Tibial nerve (tissue), 4 donors: ENCODE data around the gene CD247. TPM values are rescaled to one million over a fixed set of nuclear protein-coding genes. Genes with fewer than 3 reads are reported as not detected.
A peak's percentile ranks its signal among the peaks of the same experiment; 100 is the strongest.

ENCODE experiments used
- DNase-seq, 2 donors: peaks; one replicate each; pipeline ENCODE4 v3.0.0-alpha.2; 2019; ENCODE audit warnings: low spot score in 2 of 2
- H3K27ac ChIP-seq, 4 donors: fragments of 200-600 bp; sonication (generic) in 3 of 4; one replicate each; pipeline ENCODE4 v1.5.1; 2017 to 2019; ENCODE audit warnings: mild to moderate bottlenecking in 1 of 4
- H3K27me3 ChIP-seq, 2 donors: fragments of 200-600 bp; sonication (generic) in 1 of 2; one replicate each; pipeline versions ENCODE4 v1.5.1 to v1.6.0; 2017 to 2019
- H3K36me3 ChIP-seq, 3 donors: fragments of 200-600 bp; sonication (generic); one replicate each; pipeline ENCODE4 v1.5.1; 2018 to 2019
- H3K4me1 ChIP-seq, 4 donors: fragments of 200-600 bp; sonication (generic) in 3 of 4; one replicate each; pipeline ENCODE4 v1.5.1; 2017 to 2019
- H3K4me3 ChIP-seq, 4 donors: fragments of 200-600 bp; sonication (generic) in 3 of 4; one replicate each; pipeline ENCODE4 v1.5.1; 2017 to 2019; ENCODE audit warnings: mild to moderate bottlenecking in 1 of 4, moderate library complexity in 1 of 4
- H3K9me3 ChIP-seq, 4 donors: fragments of 200-600 bp; sonication (generic) in 3 of 4; one replicate each; pipeline ENCODE4 v1.5.1; 2017 to 2019
- CTCF ChIP-seq, 5 experiments: fragments of 200-600 bp in 3 of 5; fragments of 450-650 bp in 2 of 5; sonication (generic) in 3 of 5; IDR thresholded peaks; one replicate each; pipeline ENCODE4 v1.5.1; 2016 to 2019; ENCODE audit warnings: antibody characterized with exemption in 5 of 5, mild to moderate bottlenecking in 3 of 5, moderate library complexity in 2 of 5
- EP300 ChIP-seq, 2 donors: sonication (generic); formaldehyde crosslinking; IDR thresholded peaks; one replicate each; pipeline ENCODE4 v1.6.1; 2017; ENCODE audit warnings: antibody characterized with exemption in 2 of 2, mild to moderate bottlenecking in 1 of 2
- POLR2A ChIP-seq, 2 donors: fragments of 450-650 bp; IDR thresholded peaks; one replicate each; pipeline ENCODE4 v1.6.1; 2017; ENCODE audit warnings: antibody characterized with exemption in 2 of 2, mild to moderate bottlenecking in 2 of 2, moderate library complexity in 2 of 2
- WGBS, 2 donors: methylation state at CpG; one replicate each; pipeline ENCODE4 v1.1.5; 2018; 5-methylcytosine and 5-hydroxymethylcytosine counted together
- total RNA-seq, 4 donors: library from RNA; depleted of rRNA; stranded (reverse); fragments of >200 nt; gene quantifications; one replicate each; pipeline ENCODE4 v1.1.0, GENCODE V29; 2016

The CD247 gene
- total RNA-seq, 4 donors from 2014 or later: 1.2 to 1.5 (median 1.4) TPM; not detected in 1

DNA sequence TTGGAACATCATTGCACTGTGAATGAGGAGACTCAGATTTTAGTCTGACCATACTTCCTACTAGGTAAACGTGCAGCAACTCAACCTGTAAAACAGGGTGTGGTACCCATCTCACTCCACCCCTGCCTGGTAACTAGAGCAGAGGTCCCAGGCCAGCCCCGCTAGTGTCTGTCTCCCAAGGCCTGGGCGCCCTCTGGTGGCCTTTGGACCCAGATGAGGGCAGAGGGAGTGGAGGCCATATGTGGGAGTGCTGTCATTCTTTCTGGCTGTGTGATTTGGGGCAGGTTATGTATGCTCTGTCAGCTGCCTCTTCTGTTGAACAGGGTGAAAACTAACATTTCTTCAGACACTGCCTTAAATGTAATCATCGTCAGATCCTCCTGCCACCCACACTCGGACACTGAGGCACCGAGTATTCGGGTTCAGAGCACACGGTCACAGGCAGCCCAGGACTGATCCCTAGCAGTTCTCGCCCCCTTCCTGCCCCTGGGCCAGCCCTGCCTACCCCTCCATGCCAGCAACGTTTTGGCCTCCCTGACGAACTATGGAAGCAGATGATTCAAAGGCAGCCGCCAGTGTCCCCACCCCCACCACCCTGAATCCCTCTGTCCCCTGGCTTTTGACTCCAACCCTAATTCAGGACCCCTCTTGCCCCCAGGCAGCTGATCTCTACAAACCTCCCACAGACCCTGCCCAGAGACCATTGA lies 76.0 kb downstream of the CD247 start:
- Histone ChIP-seq H3K27me3 (peaks cover 0 to 15% of the 10 kb centered on the region in 2 donors), H3K36me3 (no peaks in the 10 kb centered on the region), H3K4me1 (peaks cover 0 to 13% (median 5%) of the 10 kb centered on the region in 4 donors), H3K4me3 (no peak overlapping the region), H3K9me3 (no peaks in the 10 kb centered on the region), H3K27ac (no peak overlapping the region)
- DNase-seq: peak; percentile 74 to 88
- WGBS, 2 donors: 42 to 43% methylated on average over 11 to 12 of the region's 12 CpGs
- TF ChIP-seq CTCF (IDR thresholded peaks at IDR 0.05) (peak; percentile 67 to 86 (median 77)), EP300 (IDR thresholded peaks at IDR 0.05) (no peak)

DNA sequence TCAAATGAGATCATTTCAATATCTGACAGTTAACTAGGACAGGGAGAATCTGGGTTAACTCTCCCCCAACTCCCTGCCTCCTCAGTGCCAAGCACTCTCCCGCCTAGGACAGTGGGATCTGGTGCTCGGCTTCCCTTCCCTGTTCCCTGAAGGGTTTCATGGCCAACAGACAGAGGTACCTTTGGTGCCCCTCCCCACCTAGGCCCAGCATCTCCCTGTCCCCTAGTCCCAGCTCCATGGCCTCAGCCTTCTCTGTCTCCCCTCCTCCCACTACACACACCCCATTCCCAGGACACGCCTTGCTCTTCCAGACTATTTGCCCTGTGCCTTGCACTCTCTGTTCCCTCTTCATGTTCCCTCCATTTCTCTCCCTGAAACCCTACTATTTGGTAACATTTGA lies 77.1 kb downstream of the CD247 start:
- Histone ChIP-seq H3K27me3 (peaks cover 0 to 15% of the 10 kb centered on the region in 2 donors), H3K4me1 (peaks cover 0 to 13% (median 5%) of the 10 kb centered on the region in 4 donors), H3K9me3 (no peaks in the 10 kb centered on the region), H3K27ac (no peak overlapping the region), H3K36me3 (no peaks in the 10 kb centered on the region), H3K4me3 (no peak overlapping the region)
- 96 to 98% methylated on average over 3 of the region's 3 CpGs for WGBS, 2 donors
- TF ChIP-seq POLR2A (IDR thresholded peaks at IDR 0.05): no peak
- no peak for TF ChIP-seq EP300 (IDR thresholded peaks at IDR 0.05)
- TF ChIP-seq CTCF (IDR thresholded peaks at IDR 0.05): no peak
- DNase-seq: no peak

DNA sequence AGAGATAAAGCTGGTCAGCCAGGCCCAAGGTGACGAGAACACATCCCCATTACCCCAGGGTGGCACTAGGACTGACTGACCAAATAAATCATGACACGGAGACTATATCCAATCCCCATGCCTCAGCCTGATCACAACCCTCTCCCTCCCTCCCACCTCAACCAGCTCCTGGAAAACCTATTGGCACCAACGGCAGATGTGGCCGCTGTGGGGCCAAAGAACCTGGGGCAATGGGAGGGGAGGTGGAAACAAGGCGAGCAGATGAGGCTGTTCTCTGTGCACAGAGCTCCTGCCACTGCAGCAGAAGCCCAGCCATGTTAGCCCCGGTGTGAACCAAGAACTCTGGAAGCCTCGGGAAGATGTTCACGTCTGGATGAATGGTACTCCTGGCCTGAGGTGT lies 77.6 kb downstream of the CD247 start:
- TF ChIP-seq EP300 (IDR thresholded peaks at IDR 0.05): no peak
- TF ChIP-seq CTCF (IDR thresholded peaks at IDR 0.05): no peak
- TF ChIP-seq POLR2A (IDR thresholded peaks at IDR 0.05): no peak
- no peaks in the 10 kb centered on the region for H3K36me3 ChIP-seq
- H3K4me1 ChIP-seq: peaks cover 0 to 13% (median 5%) of the 10 kb centered on the region in 4 donors
- 93 to 95% methylated on average over 8 of the region's 8 CpGs for WGBS, 2 donors
- peaks cover 0 to under 1% (median 0%) of the 10 kb centered on the region in 4 donors for H3K9me3 ChIP-seq
- peaks cover 0 to 15% of the 10 kb centered on the region in 2 donors for H3K27me3 ChIP-seq
- no peak for DNase-seq
- H3K4me3 ChIP-seq: no peak overlapping the region
- no peak overlapping the region for H3K27ac ChIP-seq

GRCh38 chr1:167440345-167440744 lies 78.0 kb downstream of the CD247 start:
- Histone ChIP-seq H3K36me3 (no peaks in the 10 kb centered on the region), H3K4me1 (peaks cover 0 to 13% (median 5%) of the 10 kb centered on the region in 4 donors), H3K27ac (no peak overlapping the region), H3K9me3 (peaks cover 0 to 5% (median 0%) of the 10 kb centered on the region in 4 donors), H3K27me3 (peaks cover 0 to 15% of the 10 kb centered on the region in 2 donors), H3K4me3 (no peak overlapping the region)
- DNase-seq: no peak
- 100% methylated on average over 4 of the region's 4 CpGs for WGBS, 2 donors
- no peak for TF ChIP-seq POLR2A (IDR thresholded peaks at IDR 0.05)
- no peak for TF ChIP-seq EP300 (IDR thresholded peaks at IDR 0.05)
- no peak for TF ChIP-seq CTCF (IDR thresholded peaks at IDR 0.05)

DNA sequence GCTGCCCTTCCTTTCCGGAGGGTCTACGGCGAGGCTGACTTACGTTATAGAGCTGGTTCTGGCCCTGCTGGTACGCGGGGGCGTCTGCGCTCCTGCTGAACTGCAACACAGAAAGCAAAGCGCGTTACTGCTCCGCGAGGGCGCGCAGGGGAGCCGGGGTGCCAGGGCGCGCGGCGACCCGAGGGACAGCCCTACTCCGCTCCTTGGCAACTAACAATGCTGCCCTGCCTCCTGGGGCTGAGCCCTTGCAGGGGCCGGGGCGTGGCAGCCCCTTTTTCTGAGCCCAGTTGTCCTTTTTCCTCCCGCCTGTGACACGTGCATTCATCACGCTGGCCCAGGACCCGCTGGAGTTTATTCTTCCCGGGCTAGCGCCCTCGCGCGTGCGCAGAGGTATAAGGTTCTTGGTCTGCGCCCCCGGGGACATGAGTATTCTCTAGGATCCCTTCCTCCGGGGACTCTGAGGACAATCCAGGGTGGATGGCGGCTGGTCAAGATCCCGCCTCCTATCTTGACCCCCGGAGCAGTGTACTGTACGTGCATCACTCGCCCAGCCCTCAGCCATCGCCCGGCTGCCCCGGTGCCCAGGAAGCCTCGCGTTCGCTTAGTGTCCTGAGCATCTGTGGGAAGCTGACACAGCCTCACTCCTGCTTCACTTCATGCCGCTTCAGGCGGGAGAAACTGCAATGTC lies 78.9 kb downstream of the CD247 start:
- no peak for DNase-seq
- no peak for TF ChIP-seq POLR2A (IDR thresholded peaks at IDR 0.05)
- no peak for TF ChIP-seq EP300 (IDR thresholded peaks at IDR 0.05)
- no peak for TF ChIP-seq CTCF (IDR thresholded peaks at IDR 0.05)
- no peak overlapping the region for H3K27ac ChIP-seq
- 4 to 11% methylated on average over 46 to 49 of the region's 49 CpGs for WGBS, 2 donors
- H3K9me3 ChIP-seq: peaks cover 0 to 6% (median 0%) of the 10 kb centered on the region in 4 donors
- H3K4me3 ChIP-seq: peak overlapping the region in 3 of 4 donors; percentile 30 to 44 (median 32)
- H3K4me1 ChIP-seq: peaks cover 0 to 13% (median 5%) of the 10 kb centered on the region in 4 donors
- H3K27me3 ChIP-seq: peaks cover 0 to 15% of the 10 kb centered on the region in 2 donors
- no peaks in the 10 kb centered on the region for H3K36me3 ChIP-seq
